ENCODE data around the gene SH3PXD2A.

- no peak for TF ChIP-seq POLR2A (IDR thresholded peaks at IDR 0.05; ENCODE audit: low read length)
- TF ChIP-seq GATA1 (IDR thresholded peaks at IDR 0.05; ENCODE audit: low read depth, low read length): no peak
Observed at GRCh38 chr10:103580011-103580410, 275.4 kb downstream of the SH3PXD2A start.
